Heart left ventricle (tissue), 13 donors: ENCODE measurements around the gene VPS4B.

Source experiments
- CTCF ChIP-seq, 12 donors: fragments of 200-600 bp; sonication (generic) in 4 of 12; IDR thresholded peaks; one replicate each; pipeline versions ENCODE4 v1.5.0 to v1.8.0; 2018 to 2022; ENCODE audit warnings: antibody characterized with exemption in 12 of 12, mild to moderate bottlenecking in 5 of 12
- POLR2A ChIP-seq, 2 donors: fragments of 450-650 bp; IDR thresholded peaks; one replicate each; pipeline ENCODE4 v1.6.1; 2017; ENCODE audit warnings: antibody characterized with exemption in 2 of 2, mild to moderate bottlenecking in 2 of 2, moderate library complexity in 2 of 2
- donor health status: ischemic (EF 13 %, LVEDD 7.1; RV severe dilation, severe dysfunction).
- donor health status: DM: no; HTN: yes; CAD: no.
- donor health status: DM: no; HTN: no; CAD: no.
- donor health status: ischemic (EF 25% LVEDD 6.9; RV normal size, moderate dysfunction).
- donor health status: ischemic (EF 25% LVEDD 5.7; RV mildly dilated, moderate dysfunction).
- donor health status: ischemic (EF 35%, LVEDD 5.7; RV mildly dilated, moderate dysfunction).
- donor health status: nonischemic (EF 11% LVEDD 7.7; RV severe dilation, severe dysfunction).
- donor health status: DM: yes; HTN: yes; CAD: no.
- donor health status: PGD.
- donor health status: ischemic (EF 29% LVEDD 5.4; RV normal size, mild dysfunction).
- donor health status: nonischemic (EF 23%, LVEDD 6.1; RV moderate dilation, normal function).

GRCh38 chr18:63377275-63377980 lies 44.8 kb downstream of the VPS4B start:
- no peak for TF ChIP-seq CTCF (IDR thresholded peaks at IDR 0.05)
- no peak for TF ChIP-seq POLR2A (IDR thresholded peaks at IDR 0.05)
